HL-60 (cell line): Measurements from ENCODE around the gene PRIM1.

Experiments
- DNase-seq, 2 experiments: peaks; one replicate each; pipeline ENCODE4 v3.0.0-alpha.2; 2010 to 2020; ENCODE audit warnings: low read depth in 1 of 2, low spot score in 1 of 2
- H3K27ac ChIP-seq: fragments of 250-450 bp; sonication (Bioruptor Pico); replicated peaks from 2 replicates; pipeline ENCODE4 v1.5.1; 2020; ENCODE audit warnings: mild to moderate bottlenecking, moderate library complexity
- H3K27me3 ChIP-seq: fragments of 250-450 bp; sonication (Bioruptor Pico); 2 replicates; pipeline ENCODE4 v1.5.1; 2021; ENCODE audit warnings: mild to moderate bottlenecking, moderate library complexity; ENCODE audit not compliant: insufficient read depth, poor library complexity, severe bottlenecking
- H3K4me3 ChIP-seq: replicated peaks from 2 replicates; pipeline ENCODE4 v1.5.1; 2011; ENCODE audit warnings: mild to moderate bottlenecking, control low read depth, low read length; ENCODE audit not compliant: insufficient read depth
- GABPA ChIP-seq: IDR thresholded peaks from 2 replicates; pipeline ENCODE4 v1.6.1; 2012; ENCODE audit warnings: low read depth
- POLR2AphosphoS5 ChIP-seq: IDR thresholded peaks from 2 replicates; pipeline ENCODE4 v1.6.1; 2012; ENCODE audit warnings: low read depth
- SPI1 ChIP-seq: IDR thresholded peaks from 2 replicates; pipeline ENCODE4 v1.6.1; 2012; ENCODE audit warnings: low read depth, mild to moderate bottlenecking, borderline replicate concordance
- TF ChIP-seq, protein P1 (sequence below): IDR thresholded peaks from one replicate; pipeline ENCODE4 v1.5.1; 2011; ENCODE audit warnings: low read length, control low read depth, inconsistent platforms; ENCODE audit not compliant: insufficient read depth
- TF ChIP-seq, protein P2 (sequence below): IDR thresholded peaks from 2 replicates; pipeline ENCODE4 v1.6.1; 2012; ENCODE audit warnings: low read depth; ENCODE audit not compliant: insufficient replicate concordance

The PRIM1 gene

DNA sequence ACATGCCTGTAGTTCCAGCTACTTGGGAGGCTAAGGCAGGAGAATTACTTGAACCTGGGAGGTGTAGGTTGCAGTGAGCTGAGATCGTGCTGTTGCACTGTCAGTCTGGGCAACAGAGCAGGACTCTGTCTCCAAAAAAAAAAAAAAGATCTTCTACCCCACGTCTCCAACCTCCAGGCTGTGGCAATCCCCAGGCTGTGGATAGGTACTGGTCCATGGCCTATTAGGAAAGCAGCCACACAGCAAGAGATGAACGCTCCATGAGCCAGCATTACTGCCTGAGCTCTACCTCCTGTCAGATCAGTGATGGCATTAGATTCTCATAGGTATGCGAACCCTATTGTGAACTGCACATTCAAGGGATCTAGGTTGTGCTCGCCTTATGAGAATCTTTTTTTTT, 58.0 kb downstream of the PRIM1 start:
- H3K4me3 ChIP-seq, result no peak overlapping the region
- TF ChIP-seq GABPA (no peak), SPI1 (no peak), POLR2AphosphoS5 (no peak)
- TF ChIP-seq, protein P1, sequence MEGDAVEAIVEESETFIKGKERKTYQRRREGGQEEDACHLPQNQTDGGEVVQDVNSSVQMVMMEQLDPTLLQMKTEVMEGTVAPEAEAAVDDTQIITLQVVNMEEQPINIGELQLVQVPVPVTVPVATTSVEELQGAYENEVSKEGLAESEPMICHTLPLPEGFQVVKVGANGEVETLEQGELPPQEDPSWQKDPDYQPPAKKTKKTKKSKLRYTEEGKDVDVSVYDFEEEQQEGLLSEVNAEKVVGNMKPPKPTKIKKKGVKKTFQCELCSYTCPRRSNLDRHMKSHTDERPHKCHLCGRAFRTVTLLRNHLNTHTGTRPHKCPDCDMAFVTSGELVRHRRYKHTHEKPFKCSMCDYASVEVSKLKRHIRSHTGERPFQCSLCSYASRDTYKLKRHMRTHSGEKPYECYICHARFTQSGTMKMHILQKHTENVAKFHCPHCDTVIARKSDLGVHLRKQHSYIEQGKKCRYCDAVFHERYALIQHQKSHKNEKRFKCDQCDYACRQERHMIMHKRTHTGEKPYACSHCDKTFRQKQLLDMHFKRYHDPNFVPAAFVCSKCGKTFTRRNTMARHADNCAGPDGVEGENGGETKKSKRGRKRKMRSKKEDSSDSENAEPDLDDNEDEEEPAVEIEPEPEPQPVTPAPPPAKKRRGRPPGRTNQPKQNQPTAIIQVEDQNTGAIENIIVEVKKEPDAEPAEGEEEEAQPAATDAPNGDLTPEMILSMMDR, result no peak
- TF ChIP-seq, protein P2, sequence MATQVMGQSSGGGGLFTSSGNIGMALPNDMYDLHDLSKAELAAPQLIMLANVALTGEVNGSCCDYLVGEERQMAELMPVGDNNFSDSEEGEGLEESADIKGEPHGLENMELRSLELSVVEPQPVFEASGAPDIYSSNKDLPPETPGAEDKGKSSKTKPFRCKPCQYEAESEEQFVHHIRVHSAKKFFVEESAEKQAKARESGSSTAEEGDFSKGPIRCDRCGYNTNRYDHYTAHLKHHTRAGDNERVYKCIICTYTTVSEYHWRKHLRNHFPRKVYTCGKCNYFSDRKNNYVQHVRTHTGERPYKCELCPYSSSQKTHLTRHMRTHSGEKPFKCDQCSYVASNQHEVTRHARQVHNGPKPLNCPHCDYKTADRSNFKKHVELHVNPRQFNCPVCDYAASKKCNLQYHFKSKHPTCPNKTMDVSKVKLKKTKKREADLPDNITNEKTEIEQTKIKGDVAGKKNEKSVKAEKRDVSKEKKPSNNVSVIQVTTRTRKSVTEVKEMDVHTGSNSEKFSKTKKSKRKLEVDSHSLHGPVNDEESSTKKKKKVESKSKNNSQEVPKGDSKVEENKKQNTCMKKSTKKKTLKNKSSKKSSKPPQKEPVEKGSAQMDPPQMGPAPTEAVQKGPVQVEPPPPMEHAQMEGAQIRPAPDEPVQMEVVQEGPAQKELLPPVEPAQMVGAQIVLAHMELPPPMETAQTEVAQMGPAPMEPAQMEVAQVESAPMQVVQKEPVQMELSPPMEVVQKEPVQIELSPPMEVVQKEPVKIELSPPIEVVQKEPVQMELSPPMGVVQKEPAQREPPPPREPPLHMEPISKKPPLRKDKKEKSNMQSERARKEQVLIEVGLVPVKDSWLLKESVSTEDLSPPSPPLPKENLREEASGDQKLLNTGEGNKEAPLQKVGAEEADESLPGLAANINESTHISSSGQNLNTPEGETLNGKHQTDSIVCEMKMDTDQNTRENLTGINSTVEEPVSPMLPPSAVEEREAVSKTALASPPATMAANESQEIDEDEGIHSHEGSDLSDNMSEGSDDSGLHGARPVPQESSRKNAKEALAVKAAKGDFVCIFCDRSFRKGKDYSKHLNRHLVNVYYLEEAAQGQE, result no peak
- no peak for DNase-seq
- no peaks in the 10 kb centered on the region for H3K27me3 ChIP-seq
- no peak overlapping the region for H3K27ac ChIP-seq

DNA sequence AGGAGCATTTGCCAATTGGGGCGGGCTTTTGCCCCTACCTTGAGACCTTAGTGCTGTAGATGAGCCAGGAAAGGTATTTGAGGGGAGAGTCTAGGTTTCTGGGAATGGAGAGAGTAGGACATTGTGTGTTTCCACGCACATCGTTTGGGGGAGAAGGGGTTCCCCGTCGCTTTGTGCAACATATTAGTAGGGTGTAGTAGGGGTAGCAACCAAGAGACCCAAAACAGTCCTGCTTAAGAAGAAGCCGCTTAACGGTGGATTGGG, 63.3 kb downstream of the PRIM1 start:
- TF ChIP-seq, protein P1, result no peak
- TF ChIP-seq GABPA, result no peak
- TF ChIP-seq, protein P2, result no peak
- TF ChIP-seq POLR2AphosphoS5, result no peak
- no peak for TF ChIP-seq SPI1
- peak overlapping the region; percentile 48 for H3K4me3 ChIP-seq
- H3K27me3 ChIP-seq, result no peaks in the 10 kb centered on the region
- H3K27ac ChIP-seq, result peak overlapping the region; percentile 99
- no peak for DNase-seq

- Histone ChIP-seq H3K27me3 (no peaks in the 10 kb centered on the region), H3K27ac (peak within 1 kb of the TSS; percentile 99), H3K4me3 (peak within 1 kb of the TSS; percentile 84)
- DNase-seq, result peak; percentile 96 to 98
- TF ChIP-seq SPI1, result no peak
- TF ChIP-seq, protein P2, result peak; percentile 71
- peak; percentile 95 for TF ChIP-seq POLR2AphosphoS5
- TF ChIP-seq GABPA, result no peak
- TF ChIP-seq, protein P1, result no peak
Measured at GRCh38 chr12:56688129-56688845, 63.8 kb downstream of the PRIM1 start, which contains the start of gene PTGES3. Gene PTGES3, minus strand, starts transcription at chr12:56688284. Its CDS starts 285 bp downstream, at chr12:56687999.
